ENCODE data around the gene SLC35F1. TPM values are rescaled to one million over a fixed set of nuclear protein-coding genes. Genes with fewer than 3 reads are reported as not detected.

Gene SLC35F1
- total and polyA plus RNA-seq, 9 of the 15 experiments (the other 6 are each of a cell fraction or from before 2014, with no cell fraction given) = 0.03 to 0.06 TPM; not detected in 7

GRCh38 chr6:118292558-118292957, 385.5 kb downstream of the SLC35F1 start:
- H3K4me3 ChIP-seq = no peak overlapping the region
- WGBS (ENCODE audit: insufficient coverage, low coverage, missing lambda C conversion rate) = 0% methylated on average over 4 of the region's 4 CpGs
- H3K36me3 ChIP-seq (ENCODE audit: control insufficient read depth, insufficient read depth, low read length) = no peaks in the 10 kb centered on the region
- DNase-seq (ENCODE audit: extremely low read depth in 1 of 4, low spot score in 3 of 4) (no peak), ATAC-seq (no peak), FAIRE-seq (no peak)
- no TSS peak for BruUV-seq (replicated peaks)
- no peak overlapping the region for H3K27ac ChIP-seq (ENCODE audit: extremely low read depth, low read depth, low read length)
- H3K4me2 ChIP-seq (ENCODE audit: insufficient read depth, low read length) = no peak overlapping the region
- ChIA-PET POLR2A (interaction anchor here (0.7 to 2.3 kb wide), 2 partner anchors 9 to 58 kb away, joined by 3 to 7 read pairs; no protein-coding TSS in a partner anchor), CTCF (ENCODE audit: low intra/inter-chr PET ratio) (no interaction called here)
- H3K79me2 ChIP-seq (ENCODE audit: control insufficient read depth, insufficient read depth, low read length) = no peaks in the 10 kb centered on the region
- no peaks in the 10 kb centered on the region for H4K20me1 ChIP-seq (replicated peaks; ENCODE audit: control insufficient read depth, insufficient read depth, low read length)
- no peaks in the 10 kb centered on the region for H3K9me3 ChIP-seq (replicated peaks; ENCODE audit: control insufficient read depth, insufficient read depth, low read depth, low read length)
- no peaks in the 10 kb centered on the region for H3K4me1 ChIP-seq (replicated peaks in 1 of 2; ENCODE audit: control insufficient read depth in 2 of 2, insufficient read depth in 2 of 2, low read length in 2 of 2)
- intact Hi-C loops (cut with micrococcal nuclease) (no loop called here), in situ Hi-C loops (cut with MboI) (no loop called here)
- H3K27me3 ChIP-seq (ENCODE audit: control insufficient read depth in 2 of 2, insufficient read depth in 2 of 2, low read length in 2 of 2) = no peaks in the 10 kb centered on the region
- H3K9ac ChIP-seq (ENCODE audit: insufficient read depth in 1 of 2, low read depth in 2 of 2, low read length in 2 of 2) = no peak overlapping the region
- no peaks in the 10 kb centered on the region for H3K9me1 ChIP-seq (ENCODE audit: control insufficient read depth, insufficient read depth, low read length)
- no peak overlapping the region for H2AFZ ChIP-seq (ENCODE audit: low read depth, low read length)
- TF ChIP-seq SIN3B (IDR thresholded peaks at IDR 0.05; ENCODE audit: low read depth) = no peak
- TF ChIP-seq HSF4 (CRISPR knock-in tag; IDR thresholded peaks at IDR 0.05; ENCODE audit: borderline replicate concordance) = no peak
- TF ChIP-seq, protein P1, sequence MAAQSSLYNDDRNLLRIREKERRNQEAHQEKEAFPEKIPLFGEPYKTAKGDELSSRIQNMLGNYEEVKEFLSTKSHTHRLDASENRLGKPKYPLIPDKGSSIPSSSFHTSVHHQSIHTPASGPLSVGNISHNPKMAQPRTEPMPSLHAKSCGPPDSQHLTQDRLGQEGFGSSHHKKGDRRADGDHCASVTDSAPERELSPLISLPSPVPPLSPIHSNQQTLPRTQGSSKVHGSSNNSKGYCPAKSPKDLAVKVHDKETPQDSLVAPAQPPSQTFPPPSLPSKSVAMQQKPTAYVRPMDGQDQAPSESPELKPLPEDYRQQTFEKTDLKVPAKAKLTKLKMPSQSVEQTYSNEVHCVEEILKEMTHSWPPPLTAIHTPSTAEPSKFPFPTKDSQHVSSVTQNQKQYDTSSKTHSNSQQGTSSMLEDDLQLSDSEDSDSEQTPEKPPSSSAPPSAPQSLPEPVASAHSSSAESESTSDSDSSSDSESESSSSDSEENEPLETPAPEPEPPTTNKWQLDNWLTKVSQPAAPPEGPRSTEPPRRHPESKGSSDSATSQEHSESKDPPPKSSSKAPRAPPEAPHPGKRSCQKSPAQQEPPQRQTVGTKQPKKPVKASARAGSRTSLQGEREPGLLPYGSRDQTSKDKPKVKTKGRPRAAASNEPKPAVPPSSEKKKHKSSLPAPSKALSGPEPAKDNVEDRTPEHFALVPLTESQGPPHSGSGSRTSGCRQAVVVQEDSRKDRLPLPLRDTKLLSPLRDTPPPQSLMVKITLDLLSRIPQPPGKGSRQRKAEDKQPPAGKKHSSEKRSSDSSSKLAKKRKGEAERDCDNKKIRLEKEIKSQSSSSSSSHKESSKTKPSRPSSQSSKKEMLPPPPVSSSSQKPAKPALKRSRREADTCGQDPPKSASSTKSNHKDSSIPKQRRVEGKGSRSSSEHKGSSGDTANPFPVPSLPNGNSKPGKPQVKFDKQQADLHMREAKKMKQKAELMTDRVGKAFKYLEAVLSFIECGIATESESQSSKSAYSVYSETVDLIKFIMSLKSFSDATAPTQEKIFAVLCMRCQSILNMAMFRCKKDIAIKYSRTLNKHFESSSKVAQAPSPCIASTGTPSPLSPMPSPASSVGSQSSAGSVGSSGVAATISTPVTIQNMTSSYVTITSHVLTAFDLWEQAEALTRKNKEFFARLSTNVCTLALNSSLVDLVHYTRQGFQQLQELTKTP (IDR thresholded peaks at IDR 0.05; ENCODE audit: low read depth in 1 of 2, partially characterized antibody in 2 of 2) = no peak
- no peak for TF ChIP-seq MYC (IDR thresholded peaks at IDR 0.05; ENCODE audit: low read depth, low read length)
- TF ChIP-seq MYC (CRISPR knock-in tag; IDR thresholded peaks at IDR 0.05; ENCODE audit: borderline replicate concordance, low read depth) = no peak
- no peak for TF ChIP-seq ILK (tag; IDR thresholded peaks at IDR 0.05; ENCODE audit: borderline replicate concordance, low read depth)
- TF ChIP-seq CAMTA2 (CRISPR knock-in tag; conservative IDR thresholded peaks at IDR 0.05) = no peak
